Measurements from ENCODE around the gene IGLL5. TPM values are rescaled to one million over a fixed set of nuclear protein-coding genes. Genes with fewer than 3 reads are reported as not detected.

IGLL5 gene
- total and polyA plus RNA-seq, 5 donors from 2014 or later = 0.27 to 1.4 (median 0.39) TPM; not detected in 2

DNA sequence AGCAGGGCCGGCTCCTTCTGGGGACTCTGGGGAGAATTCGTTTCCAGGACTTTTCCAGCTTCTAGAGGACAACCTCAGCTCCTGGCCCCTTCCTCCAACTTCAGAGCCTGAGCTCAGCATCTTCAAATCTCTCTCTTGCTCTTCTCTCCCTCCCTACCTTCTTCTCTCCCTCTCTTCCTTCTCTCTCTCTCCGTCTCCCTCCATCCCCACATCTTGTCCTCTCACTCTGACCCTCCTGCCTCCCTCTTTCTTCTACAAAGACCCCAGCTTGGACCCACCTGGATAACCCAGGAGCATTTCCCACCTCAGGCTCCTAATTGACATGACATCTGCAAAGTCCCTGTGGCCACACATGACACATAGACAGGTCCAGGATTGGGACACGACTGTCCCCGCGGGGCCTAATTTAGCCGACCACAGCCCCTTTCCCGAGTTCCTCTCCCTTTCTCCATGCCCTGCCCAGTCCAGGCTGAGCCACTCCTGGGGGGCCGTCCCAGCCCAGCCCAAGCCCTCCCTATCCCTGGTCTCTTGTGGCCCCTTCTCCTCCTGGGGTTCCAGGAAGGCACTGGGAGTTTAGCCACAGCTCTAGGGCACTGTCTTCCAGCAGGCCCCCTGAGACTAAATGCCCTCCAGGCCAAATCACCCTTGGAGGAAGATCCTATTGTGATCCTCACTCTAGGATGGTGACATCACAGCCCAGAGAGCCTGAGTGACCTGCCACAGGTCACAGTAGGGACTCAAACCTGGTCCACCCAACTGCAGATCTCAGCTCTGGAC lies 36.9 kb downstream of the IGLL5 start:
- H3K27ac Mint-ChIP-seq = peak overlapping the region in 2 of 3 donors; percentile 59 to 68
- no peaks in the 10 kb centered on the region for H3K36me3 Mint-ChIP-seq
- peaks cover 14% of the 10 kb centered on the region for H3K4me1 ChIP-seq (ENCODE audit: control insufficient read depth, insufficient read depth, low read length, poor library complexity, severe bottlenecking)
- H3K36me3 ChIP-seq (ENCODE audit: control insufficient read depth, insufficient read depth, low read length) = no peaks in the 10 kb centered on the region
- DNase-seq (no peak), ATAC-seq (ENCODE audit: low read depth in 2 of 2) (no peak)
- no peaks in the 10 kb centered on the region for H3K9me3 Mint-ChIP-seq
- peak overlapping the region in 1 of 4 donors; percentile 53 for H3K4me3 Mint-ChIP-seq
- no peaks in the 10 kb centered on the region for H3K27me3 Mint-ChIP-seq
- H3K27me3 ChIP-seq (ENCODE audit: control insufficient read depth, insufficient read depth, low read length) = no peaks in the 10 kb centered on the region
- peaks cover 0 to 17% (median under 1%) of the 10 kb centered on the region in 4 donors for H3K4me1 Mint-ChIP-seq
- H3K4me3 ChIP-seq (ENCODE audit: low read depth, low read length) = no peak overlapping the region
- no peaks in the 10 kb centered on the region for H3K9me3 ChIP-seq (ENCODE audit: control insufficient read depth in 2 of 2, low read length in 2 of 2)
- no peak overlapping the region for H3K27ac ChIP-seq (ENCODE audit: insufficient read depth, low read length, poor library complexity, severe bottlenecking)

DNA sequence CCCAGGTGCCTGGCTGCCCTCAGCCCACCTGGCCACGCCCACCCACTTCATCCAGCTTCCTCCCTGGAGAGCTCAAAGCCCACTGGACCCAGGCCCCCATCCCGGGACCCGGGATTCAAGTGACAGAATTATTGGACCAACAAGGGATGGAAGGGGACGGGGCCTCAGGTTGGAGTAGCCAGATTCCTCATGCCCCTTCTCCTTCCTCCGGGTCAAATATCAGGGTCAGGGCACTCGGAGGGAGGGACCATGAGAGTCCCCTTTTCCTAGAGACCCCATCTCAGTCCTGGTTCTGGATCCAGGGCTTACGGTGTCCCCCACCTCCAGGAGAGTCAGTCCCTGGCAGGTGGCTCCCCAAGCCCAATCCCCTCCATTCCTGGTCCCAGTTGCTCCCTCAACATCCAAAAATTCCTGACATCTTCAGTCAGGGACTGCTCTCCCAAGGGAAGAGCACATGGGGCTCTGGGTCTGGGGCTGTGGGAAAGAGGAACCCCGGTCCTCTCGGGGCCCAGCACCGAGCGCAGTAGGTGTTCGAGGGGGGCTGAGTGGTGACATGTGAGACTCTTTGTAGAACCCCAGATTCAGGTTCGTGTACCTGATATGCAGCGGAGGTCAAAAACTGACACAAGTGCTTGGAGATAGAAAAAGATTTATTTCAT lies 37.7 kb downstream of the IGLL5 start:
- no peaks in the 10 kb centered on the region for H3K36me3 ChIP-seq (ENCODE audit: control insufficient read depth, insufficient read depth, low read length)
- H3K9me3 Mint-ChIP-seq = no peaks in the 10 kb centered on the region
- DNase-seq = no peak
- H3K4me3 Mint-ChIP-seq = no peak overlapping the region
- H3K9me3 ChIP-seq (ENCODE audit: control insufficient read depth in 2 of 2, low read length in 2 of 2) = no peaks in the 10 kb centered on the region
- no peak for ATAC-seq (ENCODE audit: low read depth in 2 of 2)
- no peak overlapping the region for H3K4me3 ChIP-seq (ENCODE audit: low read depth, low read length)
- no peaks in the 10 kb centered on the region for H3K27me3 Mint-ChIP-seq
- no peak overlapping the region for H3K27ac ChIP-seq (ENCODE audit: insufficient read depth, low read length, poor library complexity, severe bottlenecking)
- H3K4me1 Mint-ChIP-seq = peaks cover 0 to 18% (median under 1%) of the 10 kb centered on the region in 4 donors
- no peaks in the 10 kb centered on the region for H3K36me3 Mint-ChIP-seq
- peaks cover 14% of the 10 kb centered on the region for H3K4me1 ChIP-seq (ENCODE audit: control insufficient read depth, insufficient read depth, low read length, poor library complexity, severe bottlenecking)
- H3K27me3 ChIP-seq (ENCODE audit: control insufficient read depth, insufficient read depth, low read length) = no peaks in the 10 kb centered on the region
- peak overlapping the region in 1 of 3 donors; percentile 68 for H3K27ac Mint-ChIP-seq

DNA sequence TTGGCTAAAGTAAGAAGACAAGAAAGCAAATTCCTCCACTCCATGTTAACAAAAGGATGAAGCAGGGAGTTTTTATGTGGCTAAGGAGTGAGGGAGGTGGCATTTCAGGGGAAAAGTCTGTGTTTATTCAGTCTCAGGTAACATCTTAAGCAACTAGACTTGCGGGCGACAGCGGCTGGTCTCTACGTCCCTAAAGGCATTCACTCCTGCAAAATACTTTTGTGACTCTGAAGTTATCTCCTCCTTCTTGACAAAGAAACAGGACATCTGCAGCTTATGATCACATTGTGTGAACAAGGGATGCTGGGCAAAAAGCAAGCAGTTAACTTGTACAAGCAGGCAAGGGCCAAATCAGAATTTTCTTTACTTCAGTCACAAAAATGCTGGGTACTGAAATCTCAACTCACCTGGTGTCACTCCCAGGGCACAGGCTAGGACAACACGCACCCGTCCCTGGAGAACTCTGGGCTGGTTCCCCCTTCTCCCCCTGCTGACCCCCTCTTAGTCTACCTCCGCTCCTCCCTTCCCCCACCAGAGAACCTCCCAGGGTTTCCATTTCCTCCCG lies 38.3 kb downstream of the IGLL5 start:
- Histone ChIP-seq H3K36me3 (ENCODE audit: control insufficient read depth, insufficient read depth, low read length) (no peaks in the 10 kb centered on the region), H3K4me1 (ENCODE audit: control insufficient read depth, insufficient read depth, low read length, poor library complexity, severe bottlenecking) (peaks cover 14% of the 10 kb centered on the region), H3K4me3 (ENCODE audit: low read depth, low read length) (no peak overlapping the region), H3K27me3 (ENCODE audit: control insufficient read depth, insufficient read depth, low read length) (no peaks in the 10 kb centered on the region), H3K27ac (ENCODE audit: insufficient read depth, low read length, poor library complexity, severe bottlenecking) (no peak overlapping the region), H3K9me3 (ENCODE audit: control insufficient read depth in 2 of 2, low read length in 2 of 2) (no peaks in the 10 kb centered on the region)
- no peaks in the 10 kb centered on the region for H3K27me3 Mint-ChIP-seq
- no peaks in the 10 kb centered on the region for H3K9me3 Mint-ChIP-seq
- no peak overlapping the region for H3K4me3 Mint-ChIP-seq
- ATAC-seq (ENCODE audit: low read depth in 2 of 2) = no peak
- no peaks in the 10 kb centered on the region for H3K36me3 Mint-ChIP-seq
- DNase-seq = no peak
- H3K27ac Mint-ChIP-seq = no peak overlapping the region
- peaks cover 0 to 18% (median under 1%) of the 10 kb centered on the region in 4 donors for H3K4me1 Mint-ChIP-seq

DNA sequence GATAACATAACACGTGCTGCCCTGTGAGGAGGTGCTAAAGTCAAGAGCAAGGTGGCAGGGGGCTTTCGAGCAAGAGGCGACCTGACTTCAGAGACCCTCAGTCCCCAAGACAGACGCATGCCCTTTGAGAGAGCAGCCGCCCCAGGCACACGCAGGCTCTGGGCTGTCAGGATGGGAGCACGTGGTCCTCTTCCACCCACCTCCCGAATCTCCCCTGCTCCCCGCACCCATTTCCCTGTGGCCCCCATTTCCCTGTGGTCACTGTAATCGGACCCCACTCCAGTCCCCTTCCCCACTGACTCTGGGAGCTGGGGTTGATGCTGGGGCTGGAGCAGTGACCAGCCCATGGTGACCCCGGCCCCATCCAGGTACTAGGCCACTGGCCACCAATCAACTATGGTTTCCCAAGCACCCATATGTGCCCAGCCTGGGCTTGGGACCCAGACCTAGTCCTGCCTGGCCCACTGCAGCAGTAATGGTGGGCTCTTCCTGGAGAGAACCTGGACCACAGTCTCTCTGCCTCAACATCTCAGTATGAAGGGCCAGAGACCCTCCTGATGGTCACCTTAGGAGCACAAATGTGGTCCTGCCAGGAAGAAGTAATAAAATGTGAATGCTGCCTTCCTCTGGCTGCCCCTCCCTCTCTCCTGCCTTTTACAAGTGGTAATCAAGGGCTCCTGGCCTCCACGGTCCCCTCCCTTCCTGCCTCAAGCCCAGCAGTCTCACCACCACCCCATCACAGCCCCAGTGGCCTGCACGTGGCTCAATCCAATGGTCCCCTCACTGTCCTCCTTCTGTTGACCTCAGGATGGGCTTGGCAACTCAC lies 39.0 kb downstream of the IGLL5 start:
- no peak overlapping the region for H3K27ac ChIP-seq (ENCODE audit: insufficient read depth, low read length, poor library complexity, severe bottlenecking)
- peaks cover 14% of the 10 kb centered on the region for H3K4me1 ChIP-seq (ENCODE audit: control insufficient read depth, insufficient read depth, low read length, poor library complexity, severe bottlenecking)

DNA sequence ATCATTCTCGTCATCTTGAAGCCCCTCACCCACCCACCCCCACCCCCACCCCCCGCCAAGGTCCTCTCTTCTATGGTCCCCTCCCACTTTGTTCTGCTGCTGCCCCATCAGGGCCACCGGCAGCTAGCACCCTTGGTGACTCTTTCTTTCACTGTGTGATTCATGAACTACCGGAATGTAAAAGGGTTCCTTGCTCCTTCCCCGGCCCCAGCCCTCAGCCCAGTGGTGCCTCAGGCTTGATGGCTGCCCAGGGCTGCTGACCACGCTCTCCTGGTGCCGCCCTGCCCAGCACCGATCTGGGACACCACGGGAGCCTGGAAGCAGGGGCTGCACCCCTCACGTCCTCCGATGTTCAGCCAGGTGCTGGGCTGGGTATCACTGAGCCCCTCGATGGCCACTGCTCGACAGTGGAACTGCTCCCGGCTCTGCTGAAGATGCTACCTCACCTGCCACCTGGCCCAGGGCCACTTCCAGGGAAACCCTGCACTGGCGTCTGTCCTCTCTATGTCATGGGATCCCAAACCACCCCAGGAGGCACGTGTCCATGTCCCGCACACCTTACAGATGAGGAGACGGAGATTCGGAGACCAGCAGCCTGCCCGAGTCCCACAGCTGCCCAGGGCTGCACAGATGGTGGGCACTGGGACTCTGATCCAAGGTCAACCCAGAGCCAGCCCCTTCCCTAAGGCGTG lies 39.7 kb downstream of the IGLL5 start:
- no peaks in the 10 kb centered on the region for H3K9me3 ChIP-seq (ENCODE audit: control insufficient read depth in 2 of 2, low read length in 2 of 2)
- Mint-ChIP-seq H3K27ac (no peak overlapping the region), H3K36me3 (no peaks in the 10 kb centered on the region), H3K4me1 (peaks cover 0 to 18% (median under 1%) of the 10 kb centered on the region in 4 donors), H3K9me3 (no peaks in the 10 kb centered on the region), H3K4me3 (peak overlapping the region in 1 of 4 donors; percentile 47), H3K27me3 (no peaks in the 10 kb centered on the region)
- H3K27ac ChIP-seq (ENCODE audit: insufficient read depth, low read length, poor library complexity, severe bottlenecking) = no peak overlapping the region
- H3K27me3 ChIP-seq (ENCODE audit: control insufficient read depth, insufficient read depth, low read length) = no peaks in the 10 kb centered on the region
- ATAC-seq (ENCODE audit: low read depth in 2 of 2) (no peak), DNase-seq (no peak)
- no peak overlapping the region for H3K4me3 ChIP-seq (ENCODE audit: low read depth, low read length)
- no peaks in the 10 kb centered on the region for H3K36me3 ChIP-seq (ENCODE audit: control insufficient read depth, insufficient read depth, low read length)
- peaks cover 14% of the 10 kb centered on the region for H3K4me1 ChIP-seq (ENCODE audit: control insufficient read depth, insufficient read depth, low read length, poor library complexity, severe bottlenecking)

More for the DNA sequence above, 39.0 kb downstream of the IGLL5 start:
- no peak overlapping the region for H3K4me3 ChIP-seq (ENCODE audit: low read depth, low read length)
- H3K4me1 Mint-ChIP-seq = peaks cover 0 to 18% (median under 1%) of the 10 kb centered on the region in 4 donors
- no peak for ATAC-seq (ENCODE audit: low read depth in 2 of 2)
- H3K36me3 Mint-ChIP-seq = no peaks in the 10 kb centered on the region
- no peaks in the 10 kb centered on the region for H3K9me3 Mint-ChIP-seq
- H3K9me3 ChIP-seq (ENCODE audit: control insufficient read depth in 2 of 2, low read length in 2 of 2) = no peaks in the 10 kb centered on the region
- H3K27me3 ChIP-seq (ENCODE audit: control insufficient read depth, insufficient read depth, low read length) = no peaks in the 10 kb centered on the region
- no peaks in the 10 kb centered on the region for H3K36me3 ChIP-seq (ENCODE audit: control insufficient read depth, insufficient read depth, low read length)
- H3K27me3 Mint-ChIP-seq = no peaks in the 10 kb centered on the region
- DNase-seq = peak in 1 of 3 donors; percentile 22
- H3K4me3 Mint-ChIP-seq = no peak overlapping the region
- no peak overlapping the region for H3K27ac Mint-ChIP-seq

DNA sequence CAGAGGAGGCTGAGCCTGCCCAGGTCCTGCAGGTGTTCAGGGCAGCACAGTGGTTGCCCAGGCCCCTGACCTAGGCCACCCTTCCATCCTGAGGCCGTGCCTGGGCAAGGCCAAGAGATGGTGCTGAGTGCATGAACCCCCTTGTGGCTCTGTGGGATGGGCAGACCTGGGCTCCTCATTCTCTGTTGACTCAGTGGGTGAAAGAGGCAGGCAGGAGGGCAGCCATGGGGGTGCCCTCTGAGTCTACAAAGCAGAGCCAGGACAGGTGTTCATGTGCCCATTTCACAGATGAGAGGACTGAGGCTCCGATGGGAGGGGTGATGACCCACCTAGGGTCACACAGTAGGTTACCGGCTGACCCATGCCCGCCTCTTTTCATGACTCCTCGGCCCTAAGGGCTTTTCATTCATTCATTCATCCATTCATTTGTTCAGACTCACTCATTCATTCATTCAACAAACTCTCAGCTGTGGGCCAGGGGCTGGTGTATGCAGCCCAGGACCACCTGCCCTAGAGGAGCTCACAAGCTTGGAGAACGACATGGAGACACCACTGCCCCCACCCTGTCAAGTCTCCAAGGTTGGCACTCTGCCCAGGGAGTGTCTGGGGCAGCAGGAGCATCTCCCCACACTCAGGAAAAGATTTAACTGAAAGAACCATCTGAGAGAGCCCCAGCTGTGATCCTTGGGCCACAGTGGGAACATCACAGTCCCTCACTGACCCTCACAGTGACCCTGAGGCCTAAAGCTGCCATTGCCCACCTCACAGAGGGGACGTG lies 40.5 kb downstream of the IGLL5 start:
- peaks cover 14% of the 10 kb centered on the region for H3K4me1 ChIP-seq (ENCODE audit: control insufficient read depth, insufficient read depth, low read length, poor library complexity, severe bottlenecking)
- no peaks in the 10 kb centered on the region for H3K9me3 ChIP-seq (ENCODE audit: control insufficient read depth in 2 of 2, low read length in 2 of 2)
- Mint-ChIP-seq H3K27me3 (no peaks in the 10 kb centered on the region), H3K27ac (no peak overlapping the region), H3K4me1 (peaks cover 0 to 18% (median under 1%) of the 10 kb centered on the region in 4 donors), H3K9me3 (no peaks in the 10 kb centered on the region), H3K36me3 (no peaks in the 10 kb centered on the region), H3K4me3 (no peak overlapping the region)
- no peaks in the 10 kb centered on the region for H3K36me3 ChIP-seq (ENCODE audit: control insufficient read depth, insufficient read depth, low read length)
- H3K4me3 ChIP-seq (ENCODE audit: low read depth, low read length) = no peak overlapping the region
- no peak for ATAC-seq (ENCODE audit: low read depth in 2 of 2)
- no peaks in the 10 kb centered on the region for H3K27me3 ChIP-seq (ENCODE audit: control insufficient read depth, insufficient read depth, low read length)
- no peak for DNase-seq
- no peak overlapping the region for H3K27ac ChIP-seq (ENCODE audit: insufficient read depth, low read length, poor library complexity, severe bottlenecking)

Data from CD4-positive, CD25-positive, alpha-beta regulatory T cell (primary cell).